ENCODE data around the gene CSTPP1. TPM values are rescaled to one million over a fixed set of nuclear protein-coding genes. Genes with fewer than 3 reads are reported as not detected.

Gene CSTPP1
- total RNA-seq, 4 donors from 2014 or later, result 18.3 to 27.0 (median 24.6) TPM

DNA sequence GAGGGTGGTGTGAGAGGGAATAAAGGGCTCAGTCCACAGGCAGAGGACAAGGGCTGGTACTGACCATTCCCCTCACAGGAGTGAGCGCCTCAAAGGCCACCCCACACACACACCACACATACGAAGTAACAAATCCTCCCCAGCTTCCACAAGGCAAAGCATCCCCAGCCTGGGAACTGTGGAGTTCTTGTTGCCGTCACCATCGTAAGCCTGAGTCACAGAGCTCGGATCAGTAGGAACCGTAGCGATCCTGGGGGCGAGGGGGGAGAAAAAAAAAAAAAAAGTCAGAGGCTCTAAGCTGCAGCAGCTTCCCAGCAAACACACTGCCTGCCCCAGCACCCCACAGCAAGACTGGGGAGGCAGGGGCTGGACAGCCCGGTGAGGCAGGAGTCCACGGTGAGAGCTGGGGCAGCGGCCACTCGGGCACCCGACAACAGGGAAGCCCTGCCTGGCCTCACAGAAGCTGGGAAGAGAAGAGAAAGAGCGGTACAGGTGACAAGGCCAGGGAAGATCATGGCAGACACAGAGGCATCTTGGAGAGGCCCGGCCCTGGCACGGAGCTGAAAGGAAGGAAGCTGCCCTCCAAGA, 228.8 kb downstream of the CSTPP1 start:
- Histone ChIP-seq H3K36me3 (peaks cover 2 to 54% (median 29%) of the 10 kb centered on the region in 4 donors), H3K27me3 (no peaks in the 10 kb centered on the region), H3K27ac (no peak overlapping the region), H3K4me3 (no peak overlapping the region), H3K9me3 (no peaks in the 10 kb centered on the region), H3K4me1 (peaks cover 0 to 3% (median 0%) of the 10 kb centered on the region in 4 donors)
- in situ Hi-C loops (cut with MboI; ENCODE audit: low pct_ligation_motif_present in 1 of 4, low pct_unique_long_range_greater_than_20kb in 1 of 4, low sequenced_read_pairs in 3 of 4), result no loop called here
- TF ChIP-seq POLR2A (IDR thresholded peaks at IDR 0.05) (no peak), POLR2AphosphoS5 (IDR thresholded peaks at IDR 0.05) (no peak), EP300 (IDR thresholded peaks at IDR 0.05; ENCODE audit: low read depth) (no peak)
- TF ChIP-seq, protein P1, sequence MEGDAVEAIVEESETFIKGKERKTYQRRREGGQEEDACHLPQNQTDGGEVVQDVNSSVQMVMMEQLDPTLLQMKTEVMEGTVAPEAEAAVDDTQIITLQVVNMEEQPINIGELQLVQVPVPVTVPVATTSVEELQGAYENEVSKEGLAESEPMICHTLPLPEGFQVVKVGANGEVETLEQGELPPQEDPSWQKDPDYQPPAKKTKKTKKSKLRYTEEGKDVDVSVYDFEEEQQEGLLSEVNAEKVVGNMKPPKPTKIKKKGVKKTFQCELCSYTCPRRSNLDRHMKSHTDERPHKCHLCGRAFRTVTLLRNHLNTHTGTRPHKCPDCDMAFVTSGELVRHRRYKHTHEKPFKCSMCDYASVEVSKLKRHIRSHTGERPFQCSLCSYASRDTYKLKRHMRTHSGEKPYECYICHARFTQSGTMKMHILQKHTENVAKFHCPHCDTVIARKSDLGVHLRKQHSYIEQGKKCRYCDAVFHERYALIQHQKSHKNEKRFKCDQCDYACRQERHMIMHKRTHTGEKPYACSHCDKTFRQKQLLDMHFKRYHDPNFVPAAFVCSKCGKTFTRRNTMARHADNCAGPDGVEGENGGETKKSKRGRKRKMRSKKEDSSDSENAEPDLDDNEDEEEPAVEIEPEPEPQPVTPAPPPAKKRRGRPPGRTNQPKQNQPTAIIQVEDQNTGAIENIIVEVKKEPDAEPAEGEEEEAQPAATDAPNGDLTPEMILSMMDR (IDR thresholded peaks at IDR 0.05), result no peak
- 90 to 93% methylated on average over 3 to 16 of the region's 16 CpGs for WGBS, 2 donors (ENCODE audit: low coverage in 1 of 2)
- no peak for DNase-seq
- intact Hi-C loops (cut with DNase I; ENCODE audit: low total_unique reads), result no loop called here

DNA sequence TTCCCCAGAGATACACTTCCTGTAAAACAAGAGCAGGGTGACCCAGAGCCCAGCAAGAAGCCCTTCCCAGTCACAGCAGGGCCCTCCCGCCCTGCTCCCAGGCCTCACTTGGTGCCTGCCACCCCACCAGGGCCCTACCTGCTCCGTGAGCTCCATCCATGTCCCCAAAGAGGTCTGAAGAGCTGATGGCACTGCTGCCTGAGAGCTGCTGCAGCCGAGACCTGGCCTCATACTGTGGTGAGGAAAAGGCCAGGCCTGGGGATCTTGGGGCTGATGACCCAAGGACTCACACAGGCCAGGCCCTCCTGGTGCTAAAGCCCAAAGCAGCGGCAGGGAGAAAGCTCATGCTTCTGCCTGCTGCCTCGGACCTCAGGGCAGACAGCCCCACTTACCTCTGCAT, 229.8 kb downstream of the CSTPP1 start:
- WGBS, 2 donors (ENCODE audit: low coverage in 1 of 2), result 100% methylated on average over 1 to 2 of the region's 5 CpGs
- Histone ChIP-seq H3K9me3 (no peaks in the 10 kb centered on the region), H3K4me3 (no peak overlapping the region), H3K36me3 (peaks cover 2 to 63% (median 31%) of the 10 kb centered on the region in 4 donors), H3K27ac (no peak overlapping the region), H3K4me1 (peaks cover 0 to 3% (median under 1%) of the 10 kb centered on the region in 4 donors), H3K27me3 (no peaks in the 10 kb centered on the region)
- in situ Hi-C loops (cut with MboI; ENCODE audit: low pct_ligation_motif_present in 1 of 4, low pct_unique_long_range_greater_than_20kb in 1 of 4, low sequenced_read_pairs in 3 of 4), result no loop called here
- intact Hi-C loops (cut with DNase I; ENCODE audit: low total_unique reads), result no loop called here
- DNase-seq, result no peak
- TF ChIP-seq POLR2AphosphoS5 (IDR thresholded peaks at IDR 0.05), result no peak
- TF ChIP-seq POLR2A (IDR thresholded peaks at IDR 0.05), result no peak
- TF ChIP-seq, protein P1 (IDR thresholded peaks at IDR 0.05), result no peak
- no peak for TF ChIP-seq EP300 (IDR thresholded peaks at IDR 0.05; ENCODE audit: low read depth)

DNA sequence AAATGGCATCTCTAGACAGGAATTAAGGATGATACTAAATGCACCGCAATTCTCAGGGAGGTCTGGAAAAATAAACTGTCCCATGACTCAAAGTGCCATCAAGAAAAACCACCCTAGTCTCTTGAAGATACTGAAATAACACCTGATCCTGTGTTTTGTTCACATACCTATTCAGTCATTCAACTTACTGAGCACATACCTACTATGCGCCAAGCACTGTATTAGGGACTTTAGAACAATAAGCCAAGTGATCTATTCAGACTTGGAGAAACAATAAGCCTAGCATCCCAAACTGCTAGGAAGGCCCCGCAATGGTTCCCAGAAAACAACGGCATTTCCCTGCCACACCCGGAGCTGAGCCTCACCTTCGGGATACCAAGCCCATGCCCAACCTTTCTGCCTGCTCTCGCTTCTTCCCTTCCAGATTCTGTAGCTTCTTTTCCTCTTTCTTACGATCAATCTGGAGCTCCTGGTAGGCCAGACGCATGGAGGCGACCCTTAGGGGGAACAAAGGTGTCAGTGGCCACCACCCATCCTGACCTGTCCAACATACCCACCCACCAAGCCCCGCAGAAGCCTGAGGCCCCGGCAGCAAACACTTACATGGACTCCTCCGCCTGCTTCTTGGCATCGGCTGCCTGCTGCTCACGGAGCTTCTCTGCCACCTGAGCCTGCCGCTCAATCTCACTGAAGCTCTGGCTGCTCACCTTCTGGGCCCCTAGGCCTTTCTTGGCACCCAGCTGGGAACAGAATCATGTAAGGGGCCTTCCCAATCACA, 234.7 kb downstream of the CSTPP1 start:
- TF ChIP-seq, protein P1 (IDR thresholded peaks at IDR 0.05), result no peak
- TF ChIP-seq POLR2AphosphoS5 (IDR thresholded peaks at IDR 0.05) (no peak), EP300 (IDR thresholded peaks at IDR 0.05; ENCODE audit: low read depth) (no peak), POLR2A (IDR thresholded peaks at IDR 0.05) (no peak)
- in situ Hi-C loops (cut with MboI; ENCODE audit: low pct_ligation_motif_present in 1 of 4, low pct_unique_long_range_greater_than_20kb in 1 of 4, low sequenced_read_pairs in 3 of 4) (loop anchor here in 1 of 4 donors (10.0 kb wide), 1 partner anchor 94 kb away; no protein-coding TSS in a partner anchor), intact Hi-C loops (cut with DNase I; ENCODE audit: low total_unique reads) (loop anchor here (5.0 to 10.0 kb wide), 2 partner anchors 64 to 439 kb away; no protein-coding TSS in a partner anchor)
- peaks cover 8 to 30% (median 17%) of the 10 kb centered on the region in 4 donors for H3K4me1 ChIP-seq
- WGBS, 2 donors (ENCODE audit: low coverage in 1 of 2), result 92 to 100% methylated on average over 1 to 16 of the region's 16 CpGs
- peaks cover 0 to 64% (median 20%) of the 10 kb centered on the region in 4 donors for H3K36me3 ChIP-seq
- H3K27ac ChIP-seq, result peak overlapping the region in 2 of 4 donors; percentile 15 to 41
- H3K4me3 ChIP-seq, result no peak overlapping the region
- no peaks in the 10 kb centered on the region for H3K27me3 ChIP-seq
- DNase-seq, result no peak
- no peaks in the 10 kb centered on the region for H3K9me3 ChIP-seq

DNA sequence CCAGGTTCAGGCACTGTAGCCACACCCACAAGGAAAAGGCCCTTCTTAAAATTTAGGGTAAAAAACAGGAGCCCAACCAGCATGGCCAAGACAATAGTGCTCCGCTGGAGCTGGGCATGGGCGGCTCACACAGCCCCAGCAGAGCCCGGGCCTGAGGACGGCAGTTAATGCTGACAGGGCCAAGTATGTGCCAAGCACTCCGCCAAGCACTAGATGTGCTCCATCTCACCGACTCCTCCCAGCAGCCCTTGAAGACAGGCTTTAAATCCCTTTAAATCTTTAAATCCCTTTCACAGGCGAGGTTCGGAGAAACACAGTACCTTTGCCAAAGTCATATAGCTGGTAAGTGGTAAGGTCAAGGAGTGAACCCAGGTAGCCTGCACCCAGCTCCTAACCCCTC, 235.3 kb downstream of the CSTPP1 start:
- TF ChIP-seq, protein P1 (IDR thresholded peaks at IDR 0.05), result no peak
- TF ChIP-seq POLR2AphosphoS5 (IDR thresholded peaks at IDR 0.05), result no peak
- TF ChIP-seq EP300 (IDR thresholded peaks at IDR 0.05; ENCODE audit: low read depth), result no peak
- TF ChIP-seq POLR2A (IDR thresholded peaks at IDR 0.05), result no peak
- Histone ChIP-seq H3K27ac (peak overlapping the region in 3 of 4 donors; percentile 15 to 41 (median 18)), H3K27me3 (no peaks in the 10 kb centered on the region), H3K9me3 (no peaks in the 10 kb centered on the region), H3K4me3 (no peak overlapping the region), H3K4me1 (peaks cover 8 to 30% (median 17%) of the 10 kb centered on the region in 4 donors), H3K36me3 (peaks cover 0 to 58% (median 17%) of the 10 kb centered on the region in 4 donors)
- intact Hi-C loops (cut with DNase I; ENCODE audit: low total_unique reads), result loop anchor here (5.0 to 10.0 kb wide), 2 partner anchors 63 to 440 kb away; no protein-coding TSS in a partner anchor
- in situ Hi-C loops (cut with MboI; ENCODE audit: low pct_ligation_motif_present in 1 of 4, low pct_unique_long_range_greater_than_20kb in 1 of 4, low sequenced_read_pairs in 3 of 4), result loop anchor here in 1 of 4 donors (10.0 kb wide), 1 partner anchor 93 kb away; no protein-coding TSS in a partner anchor
- 60 to 80% methylated on average over 1 to 8 of the region's 8 CpGs for WGBS, 2 donors (ENCODE audit: low coverage in 1 of 2)
- no peak for DNase-seq
